Suprapubic skin (tissue), 4 donors: ENCODE data around the gene SPAG16. TPM values are rescaled to one million over a fixed set of nuclear protein-coding genes. Genes with fewer than 3 reads are reported as not detected.

Source experiments
- DNase-seq, 2 donors: peaks; one replicate each; pipeline ENCODE4 v3.0.0-alpha.2; 2019; ENCODE audit warnings: low spot score in 2 of 2
- H3K27ac ChIP-seq: fragments of 200-600 bp; sonication (generic); one replicate; pipeline ENCODE4 v1.5.1; 2019
- H3K27me3 ChIP-seq: fragments of 200-600 bp; sonication (generic); one replicate; pipeline ENCODE4 v1.5.1; 2019
- H3K36me3 ChIP-seq: fragments of 200-600 bp; sonication (generic); one replicate; pipeline ENCODE4 v1.5.1; 2019
- H3K4me1 ChIP-seq: fragments of 200-600 bp; sonication (generic); one replicate; pipeline ENCODE4 v1.5.1; 2019
- H3K4me3 ChIP-seq: fragments of 200-600 bp; sonication (generic); one replicate; pipeline ENCODE4 v1.5.1; 2019; ENCODE audit warnings: mild to moderate bottlenecking
- H3K9me3 ChIP-seq: fragments of 200-600 bp; sonication (generic); one replicate; pipeline ENCODE4 v1.5.1; 2019
- EP300 ChIP-seq: sonication (generic); formaldehyde crosslinking; IDR thresholded peaks from one replicate; pipeline ENCODE4 v1.6.1; 2017; ENCODE audit warnings: antibody characterized with exemption
- POLR2A ChIP-seq, 2 donors: fragments of 450-650 bp; IDR thresholded peaks; one replicate each; pipeline ENCODE4 v1.6.1; 2017; ENCODE audit warnings: antibody characterized with exemption in 2 of 2, mild to moderate bottlenecking in 2 of 2, moderate library complexity in 2 of 2
- POLR2AphosphoS5 ChIP-seq, 3 donors: sonication (generic); formaldehyde crosslinking; IDR thresholded peaks; one replicate each; pipeline ENCODE4 v1.6.1; 2017; ENCODE audit warnings: antibody characterized with exemption in 3 of 3
- WGBS: methylation state at CpG from one replicate; pipeline ENCODE4 v1.1.5; 2018; 5-methylcytosine and 5-hydroxymethylcytosine counted together
- total RNA-seq, 4 donors: library from RNA; depleted of rRNA; stranded (reverse); fragments of >200 nt; gene quantifications; one replicate each; pipeline ENCODE4 v1.1.0, GENCODE V29; 2016
- TF ChIP-seq, protein P1 (sequence below), 2 donors: fragments of 200-600 bp in 1 of 2; fragments of 450-650 bp in 1 of 2; sonication (generic) in 1 of 2; IDR thresholded peaks; one replicate each; pipeline ENCODE4 v1.5.1; 2016 to 2019; ENCODE audit warnings: antibody characterized with exemption in 2 of 2, mild to moderate bottlenecking in 1 of 2, moderate library complexity in 1 of 2

SPAG16 gene
- total RNA-seq, 4 donors from 2014 or later: 17.5 to 31.4 (median 22.0) TPM

DNA sequence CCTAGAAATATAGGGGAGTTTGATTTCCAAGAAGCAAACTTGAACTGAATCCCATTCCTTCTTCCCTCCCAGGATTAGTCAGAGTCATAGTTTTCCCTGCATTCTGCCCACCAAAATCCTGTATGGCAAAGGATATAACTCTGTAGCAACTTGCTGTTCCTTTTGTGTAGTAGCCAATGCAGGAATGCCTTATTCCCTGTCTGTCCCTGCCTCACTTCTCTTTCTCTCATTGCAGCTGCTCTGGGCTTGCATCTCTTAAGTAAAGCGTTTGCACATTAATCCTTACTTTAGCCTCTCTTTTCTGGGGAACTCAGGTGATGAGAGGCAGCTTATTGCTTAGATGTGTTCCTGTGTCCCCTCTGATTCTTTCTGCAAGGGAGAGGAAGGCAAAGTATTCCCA is 793.5 kb downstream of the SPAG16 start:
- H3K9me3 ChIP-seq: no peaks in the 10 kb centered on the region
- TF ChIP-seq EP300 (no peak), POLR2AphosphoS5 (IDR thresholded peaks at IDR 0.05) (no peak), POLR2A (IDR thresholded peaks at IDR 0.05) (no peak)
- TF ChIP-seq, protein P1, sequence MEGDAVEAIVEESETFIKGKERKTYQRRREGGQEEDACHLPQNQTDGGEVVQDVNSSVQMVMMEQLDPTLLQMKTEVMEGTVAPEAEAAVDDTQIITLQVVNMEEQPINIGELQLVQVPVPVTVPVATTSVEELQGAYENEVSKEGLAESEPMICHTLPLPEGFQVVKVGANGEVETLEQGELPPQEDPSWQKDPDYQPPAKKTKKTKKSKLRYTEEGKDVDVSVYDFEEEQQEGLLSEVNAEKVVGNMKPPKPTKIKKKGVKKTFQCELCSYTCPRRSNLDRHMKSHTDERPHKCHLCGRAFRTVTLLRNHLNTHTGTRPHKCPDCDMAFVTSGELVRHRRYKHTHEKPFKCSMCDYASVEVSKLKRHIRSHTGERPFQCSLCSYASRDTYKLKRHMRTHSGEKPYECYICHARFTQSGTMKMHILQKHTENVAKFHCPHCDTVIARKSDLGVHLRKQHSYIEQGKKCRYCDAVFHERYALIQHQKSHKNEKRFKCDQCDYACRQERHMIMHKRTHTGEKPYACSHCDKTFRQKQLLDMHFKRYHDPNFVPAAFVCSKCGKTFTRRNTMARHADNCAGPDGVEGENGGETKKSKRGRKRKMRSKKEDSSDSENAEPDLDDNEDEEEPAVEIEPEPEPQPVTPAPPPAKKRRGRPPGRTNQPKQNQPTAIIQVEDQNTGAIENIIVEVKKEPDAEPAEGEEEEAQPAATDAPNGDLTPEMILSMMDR (IDR thresholded peaks at IDR 0.05): no peak
- no peak for DNase-seq
- no peak overlapping the region for H3K27ac ChIP-seq
- H3K27me3 ChIP-seq: no peaks in the 10 kb centered on the region
- WGBS: 67% methylated on average over 1 of the region's 1 CpG
- no peaks in the 10 kb centered on the region for H3K36me3 ChIP-seq
- H3K4me3 ChIP-seq: no peak overlapping the region
- no peaks in the 10 kb centered on the region for H3K4me1 ChIP-seq

DNA sequence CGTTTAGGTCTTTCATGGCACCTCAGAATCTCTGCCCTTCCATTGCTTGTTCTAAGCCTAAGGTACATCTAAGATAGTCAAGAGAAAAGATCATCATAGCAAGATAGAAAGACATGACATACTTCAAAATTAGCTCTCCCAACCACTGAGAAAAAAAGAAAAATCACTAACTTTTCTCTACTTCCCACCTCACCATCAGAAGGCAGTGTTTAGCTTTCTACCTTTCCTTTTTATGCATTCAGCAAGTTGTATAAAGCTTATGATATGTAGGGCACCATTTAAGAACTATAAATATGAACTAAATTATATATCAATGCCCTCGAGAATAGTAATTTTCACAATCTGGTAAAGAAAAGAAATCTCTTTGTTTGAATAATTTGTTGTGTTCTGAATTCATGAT is 794.8 kb downstream of the SPAG16 start:
- DNase-seq: no peak
- 66% methylated on average over 2 of the region's 2 CpGs for WGBS

DNA sequence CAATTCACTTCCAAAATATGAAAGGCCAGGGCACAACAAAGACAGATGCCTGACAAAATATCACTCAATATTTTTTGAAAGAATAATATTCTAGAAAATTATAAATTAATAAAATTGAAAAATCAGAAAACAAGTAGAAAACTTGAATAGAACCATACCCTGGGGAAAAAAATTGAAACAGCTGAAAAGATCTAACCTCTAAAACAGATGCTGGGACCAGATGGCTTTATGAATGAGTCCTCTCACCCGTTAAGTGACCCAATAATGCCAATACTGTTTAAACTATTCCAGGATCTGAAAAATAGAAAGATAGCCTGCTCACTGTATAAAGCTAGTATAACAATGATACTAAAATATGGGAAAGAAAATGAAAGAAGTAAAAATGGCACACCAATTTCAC is 804.3 kb downstream of the SPAG16 start:
- Histone ChIP-seq H3K4me1 (no peaks in the 10 kb centered on the region), H3K4me3 (no peak overlapping the region), H3K27ac (no peak overlapping the region), H3K36me3 (no peaks in the 10 kb centered on the region), H3K27me3 (no peaks in the 10 kb centered on the region), H3K9me3 (no peaks in the 10 kb centered on the region)
- TF ChIP-seq POLR2A (IDR thresholded peaks at IDR 0.05) (no peak), POLR2AphosphoS5 (IDR thresholded peaks at IDR 0.05) (no peak), EP300 (no peak)
- TF ChIP-seq, protein P1 (IDR thresholded peaks at IDR 0.05): no peak
- WGBS: 70% methylated on average over 1 of the region's 1 CpG
- DNase-seq: no peak

More for the DNA sequence above, 794.8 kb downstream of the SPAG16 start:
- no peak for TF ChIP-seq POLR2AphosphoS5 (IDR thresholded peaks at IDR 0.05)
- no peak for TF ChIP-seq POLR2A (IDR thresholded peaks at IDR 0.05)
- TF ChIP-seq, protein P1 (IDR thresholded peaks at IDR 0.05): no peak
- no peak for TF ChIP-seq EP300
- H3K27me3 ChIP-seq: no peaks in the 10 kb centered on the region
- H3K36me3 ChIP-seq: no peaks in the 10 kb centered on the region
- no peak overlapping the region for H3K4me3 ChIP-seq
- no peak overlapping the region for H3K27ac ChIP-seq
- no peaks in the 10 kb centered on the region for H3K9me3 ChIP-seq
- H3K4me1 ChIP-seq: no peaks in the 10 kb centered on the region

DNA sequence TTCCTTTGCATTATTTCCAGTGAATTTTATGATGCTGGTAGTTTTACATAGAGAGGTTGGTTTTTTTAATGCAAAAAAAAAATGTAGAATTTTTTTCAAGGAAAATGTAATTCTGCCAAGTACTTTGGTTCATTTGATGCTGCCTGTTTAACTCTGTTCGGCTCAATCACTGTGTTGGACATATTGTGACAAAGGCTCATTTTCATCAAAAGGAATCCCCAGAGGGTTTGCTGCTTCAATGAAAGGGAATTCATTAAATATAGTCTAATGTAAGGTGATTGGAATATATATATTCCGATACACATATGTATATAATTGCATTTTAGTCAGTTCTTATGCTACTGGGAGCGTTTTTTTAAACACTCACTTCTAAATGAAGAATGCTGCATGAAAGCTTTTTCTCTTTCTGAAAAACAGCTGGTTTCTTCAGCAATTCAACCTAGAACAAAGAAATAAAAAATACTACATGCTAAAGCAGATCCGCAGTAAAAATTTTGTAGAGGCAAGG is 812.0 kb downstream of the SPAG16 start:
- Histone ChIP-seq H3K27ac (no peak overlapping the region), H3K9me3 (no peaks in the 10 kb centered on the region), H3K4me3 (no peak overlapping the region), H3K27me3 (no peaks in the 10 kb centered on the region), H3K4me1 (no peaks in the 10 kb centered on the region), H3K36me3 (no peaks in the 10 kb centered on the region)
- WGBS: 62% methylated on average over 4 of the region's 4 CpGs
- TF ChIP-seq EP300 (no peak), POLR2A (IDR thresholded peaks at IDR 0.05) (no peak), POLR2AphosphoS5 (IDR thresholded peaks at IDR 0.05) (no peak)
- TF ChIP-seq, protein P1 (IDR thresholded peaks at IDR 0.05): no peak
- DNase-seq: no peak

DNA sequence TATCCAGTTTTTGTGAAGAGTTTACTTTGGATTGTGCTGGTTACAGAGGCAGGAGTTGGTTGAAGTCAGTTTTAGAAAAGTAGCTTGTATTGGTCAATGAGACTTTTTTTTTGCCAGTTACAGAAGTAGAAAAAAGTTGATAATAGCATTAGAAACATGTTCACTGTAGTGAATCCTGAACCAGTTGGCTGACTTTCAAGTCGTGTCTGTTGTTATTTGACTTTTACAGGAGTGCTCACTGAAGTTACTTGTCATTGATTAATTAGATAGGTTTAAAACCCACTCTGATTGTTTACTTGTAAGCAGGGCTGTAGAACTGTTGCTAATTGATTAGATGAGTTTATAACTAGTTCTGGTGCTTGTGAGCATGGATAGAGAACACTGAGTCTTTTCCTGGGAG is 814.5 kb downstream of the SPAG16 start:
- DNase-seq: no peak
- WGBS: 22% methylated on average over 1 of the region's 1 CpG

More for the DNA sequence above, 814.5 kb downstream of the SPAG16 start:
- no peak for TF ChIP-seq POLR2A (IDR thresholded peaks at IDR 0.05)
- TF ChIP-seq POLR2AphosphoS5 (IDR thresholded peaks at IDR 0.05): no peak
- TF ChIP-seq, protein P1 (IDR thresholded peaks at IDR 0.05): no peak
- no peak for TF ChIP-seq EP300
- no peaks in the 10 kb centered on the region for H3K27me3 ChIP-seq
- H3K27ac ChIP-seq: no peak overlapping the region
- H3K9me3 ChIP-seq: no peaks in the 10 kb centered on the region
- no peaks in the 10 kb centered on the region for H3K4me1 ChIP-seq
- no peaks in the 10 kb centered on the region for H3K36me3 ChIP-seq
- H3K4me3 ChIP-seq: no peak overlapping the region
